GM13977 (cell line): ENCODE results near the gene FZD10.

Experiments used
- DNase-seq: peaks from one replicate; pipeline ENCODE4 v3.0.0; 2012; ENCODE audit warnings: low spot score
- in situ Hi-C: fragments of 300-500 bp; cut with MboI; formaldehyde crosslinking; loops from one replicate; pipeline ENCODE4 v1.12.0; 2022; ENCODE audit warnings: low sequenced_read_pairs, low pct_unique_long_range_greater_than_20kb, mixed read lengths, inconsistent platforms; ENCODE audit not compliant: unreplicated experiment
- TF ChIP-seq, protein P1 (sequence below): IDR thresholded peaks from 2 replicates; pipeline ENCODE4 v1.5.1; 2012; ENCODE audit warnings: mild to moderate bottlenecking, control low read depth; ENCODE audit not compliant: insufficient read depth; ENCODE audit errors: extremely low read depth, missing control alignments

FZD10 gene

DNA sequence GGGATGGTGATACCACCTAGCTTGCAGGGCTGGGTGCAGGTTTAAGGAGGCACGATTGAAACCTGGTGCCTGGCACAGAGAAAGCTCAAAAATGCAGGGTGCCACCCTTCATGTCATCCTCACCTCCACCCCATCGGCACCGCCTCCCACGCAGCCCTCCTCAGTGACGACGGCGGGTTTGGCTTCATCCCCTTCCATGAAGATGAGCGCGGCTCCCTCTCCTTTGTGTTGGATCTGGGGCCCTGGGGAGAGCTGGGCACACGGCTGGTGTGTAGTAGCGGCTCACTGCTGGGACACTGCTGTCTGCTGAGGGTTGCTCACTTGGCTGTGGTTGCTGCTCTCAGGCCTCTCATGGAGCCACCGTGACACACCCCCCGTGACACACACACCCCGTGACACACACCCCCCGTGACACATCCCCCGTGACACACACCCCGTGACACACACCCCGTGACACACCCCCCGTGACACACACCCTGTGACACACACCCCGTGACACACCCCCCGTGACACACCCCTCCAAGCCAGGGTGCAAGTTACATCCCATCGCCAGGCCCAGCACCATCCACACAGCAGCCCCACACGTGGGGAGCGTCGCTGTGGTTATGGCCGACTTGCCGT, 42.9 kb upstream of the FZD10 start:
- TF ChIP-seq, protein P1, sequence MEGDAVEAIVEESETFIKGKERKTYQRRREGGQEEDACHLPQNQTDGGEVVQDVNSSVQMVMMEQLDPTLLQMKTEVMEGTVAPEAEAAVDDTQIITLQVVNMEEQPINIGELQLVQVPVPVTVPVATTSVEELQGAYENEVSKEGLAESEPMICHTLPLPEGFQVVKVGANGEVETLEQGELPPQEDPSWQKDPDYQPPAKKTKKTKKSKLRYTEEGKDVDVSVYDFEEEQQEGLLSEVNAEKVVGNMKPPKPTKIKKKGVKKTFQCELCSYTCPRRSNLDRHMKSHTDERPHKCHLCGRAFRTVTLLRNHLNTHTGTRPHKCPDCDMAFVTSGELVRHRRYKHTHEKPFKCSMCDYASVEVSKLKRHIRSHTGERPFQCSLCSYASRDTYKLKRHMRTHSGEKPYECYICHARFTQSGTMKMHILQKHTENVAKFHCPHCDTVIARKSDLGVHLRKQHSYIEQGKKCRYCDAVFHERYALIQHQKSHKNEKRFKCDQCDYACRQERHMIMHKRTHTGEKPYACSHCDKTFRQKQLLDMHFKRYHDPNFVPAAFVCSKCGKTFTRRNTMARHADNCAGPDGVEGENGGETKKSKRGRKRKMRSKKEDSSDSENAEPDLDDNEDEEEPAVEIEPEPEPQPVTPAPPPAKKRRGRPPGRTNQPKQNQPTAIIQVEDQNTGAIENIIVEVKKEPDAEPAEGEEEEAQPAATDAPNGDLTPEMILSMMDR: no peak
- in situ Hi-C loops: no loop called here
- DNase-seq: no peak

DNA sequence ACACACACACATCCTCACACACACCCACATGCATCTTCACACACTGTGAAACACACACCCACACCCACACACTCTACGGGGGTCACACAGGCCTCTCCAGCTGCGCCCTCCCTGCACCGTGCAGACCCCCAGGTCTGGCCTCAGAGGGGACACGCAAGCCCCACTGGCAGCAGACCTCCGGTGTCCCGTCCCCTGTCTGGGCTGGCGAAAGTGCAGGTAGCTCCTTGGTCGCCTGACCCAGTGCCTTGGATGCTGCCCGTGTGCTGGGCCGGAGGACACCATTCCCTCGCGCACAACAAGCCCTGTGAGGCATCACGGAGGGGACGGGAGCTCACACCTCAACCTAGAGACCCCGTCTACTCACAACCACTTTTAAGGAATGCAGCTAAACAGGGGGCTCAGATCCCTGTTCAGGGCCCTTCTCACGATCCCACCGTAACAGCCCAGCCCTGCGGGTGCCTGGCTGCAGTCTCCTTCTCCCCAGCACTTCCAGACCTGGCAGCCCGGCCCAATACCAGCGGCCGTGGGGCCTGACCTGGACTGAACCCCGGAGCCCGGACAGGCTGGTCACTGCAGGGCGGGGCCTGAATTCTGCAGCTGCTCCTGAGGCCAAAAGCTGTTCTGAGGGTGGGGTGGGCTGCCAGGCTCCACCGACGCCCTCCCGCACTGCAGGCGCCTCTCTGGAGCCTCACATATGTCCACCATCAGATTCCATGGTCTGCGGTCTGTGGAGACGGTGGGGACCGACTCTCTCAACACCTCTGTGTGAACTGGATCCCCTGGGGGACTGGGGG, 42.1 kb upstream of the FZD10 start:
- in situ Hi-C loops: no loop called here
- TF ChIP-seq, protein P1: no peak
- no peak for DNase-seq

DNA sequence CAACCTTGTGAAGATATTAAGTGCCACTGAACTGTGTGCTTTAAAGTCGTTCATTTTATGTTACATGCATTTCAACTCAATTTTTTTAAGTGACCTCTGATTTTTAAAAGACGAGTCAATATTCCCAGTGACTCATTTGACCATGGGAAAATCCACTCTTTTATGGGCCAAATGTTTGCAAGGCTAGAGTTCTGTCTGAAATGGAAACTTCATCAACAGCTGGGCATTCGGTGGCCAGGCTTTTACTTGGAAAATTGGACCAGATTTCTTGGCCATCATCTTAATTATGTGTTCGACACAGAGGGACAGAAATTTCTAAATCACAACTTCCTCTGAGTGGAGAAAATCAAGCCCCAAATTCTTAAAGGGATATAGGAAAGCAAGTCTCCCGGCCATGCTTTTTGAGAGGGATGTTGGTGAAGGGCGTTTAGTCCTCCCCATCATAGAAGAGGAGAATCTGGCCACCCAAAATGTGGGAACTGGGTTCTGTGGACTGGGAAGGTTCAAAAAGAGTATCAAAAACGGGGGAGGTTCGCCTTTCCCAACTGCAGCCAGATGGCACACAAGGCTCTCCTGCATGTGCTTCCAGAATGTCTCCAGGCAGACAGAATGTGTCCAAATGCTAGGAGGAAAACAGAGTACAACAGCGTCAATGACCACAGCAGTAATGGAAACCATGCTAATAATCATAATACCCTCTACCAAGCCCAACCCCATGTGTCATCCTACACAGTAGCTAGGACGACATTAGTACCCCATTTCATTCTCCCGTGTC, 40.9 kb upstream of the FZD10 start:
- TF ChIP-seq, protein P1: no peak
- DNase-seq: no peak
- in situ Hi-C loops: no loop called here

DNA sequence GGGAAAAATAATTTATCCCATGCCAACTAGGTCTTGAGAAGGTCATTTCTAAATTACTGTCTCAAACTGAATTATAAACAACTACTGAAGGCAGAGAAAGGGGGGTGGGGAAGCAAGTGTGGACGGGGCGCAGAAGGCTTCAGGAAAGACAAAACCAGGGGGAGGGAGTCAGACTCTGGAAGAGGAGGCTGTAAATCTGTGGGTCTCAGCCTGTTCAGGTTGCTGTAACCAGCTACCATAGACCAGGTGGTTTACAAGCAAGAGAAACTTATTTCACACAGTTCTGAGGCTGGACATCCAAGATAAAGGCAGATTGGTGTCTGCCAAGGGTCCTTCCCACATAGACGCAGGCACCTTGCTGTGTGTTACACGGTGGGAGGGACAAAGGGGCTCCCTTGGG, 39.9 kb upstream of the FZD10 start:
- DNase-seq: no peak
- TF ChIP-seq, protein P1: no peak
- in situ Hi-C loops: no loop called here

DNA sequence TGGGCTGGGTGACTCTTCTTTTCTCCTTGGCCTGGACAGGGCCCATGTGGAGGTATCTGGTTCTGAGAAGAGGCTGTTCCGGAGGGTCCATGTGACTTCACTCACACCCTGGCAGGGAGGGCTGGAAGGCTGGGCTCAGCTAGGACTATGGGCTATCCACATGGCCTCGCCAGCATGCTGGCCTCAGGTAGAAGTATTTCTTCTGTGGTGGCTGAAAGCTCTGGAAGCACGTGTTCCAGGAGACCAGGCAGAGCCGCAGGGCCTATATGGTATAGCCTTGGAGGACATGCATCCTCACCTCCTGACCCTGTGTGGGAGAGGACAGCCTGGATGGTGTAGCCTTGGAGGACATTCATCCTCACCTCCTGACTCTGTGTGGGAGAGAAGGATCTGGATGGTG, 38.2 kb upstream of the FZD10 start:
- TF ChIP-seq, protein P1: no peak
- in situ Hi-C loops: no loop called here
- DNase-seq: no peak

DNA sequence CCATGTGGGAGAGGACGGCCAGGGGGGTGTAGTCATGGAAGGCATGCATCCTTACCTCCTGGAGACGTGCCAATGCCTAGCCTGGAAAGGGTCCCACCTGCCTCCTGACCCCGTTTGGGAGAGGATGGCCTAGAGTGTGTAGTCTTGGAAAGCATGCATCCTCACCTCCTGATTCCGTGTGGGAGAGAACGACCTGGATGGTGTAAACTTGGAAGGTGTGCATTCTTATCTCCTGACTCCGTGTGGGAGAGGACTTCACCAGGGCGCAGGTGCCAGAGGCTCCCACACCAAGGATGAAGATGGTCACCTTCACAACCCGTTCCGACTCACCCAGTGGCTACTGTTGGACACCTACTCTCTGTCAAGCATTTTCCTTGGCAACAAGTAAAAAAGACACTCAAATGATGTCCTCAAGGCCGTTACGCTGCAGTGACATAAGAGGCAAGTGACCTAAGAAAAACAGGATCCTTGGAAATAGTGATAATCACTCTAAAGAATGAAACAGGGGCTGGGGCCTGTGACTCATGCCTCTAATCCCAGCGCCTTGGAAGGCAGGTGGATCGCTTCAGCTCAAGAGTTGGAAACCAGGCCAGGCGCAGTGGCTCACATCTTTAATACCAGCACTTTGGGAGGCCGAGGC, 37.5 kb upstream of the FZD10 start:
- TF ChIP-seq, protein P1: no peak
- in situ Hi-C loops: no loop called here
- no peak for DNase-seq
